EH (cell line): ENCODE measurements around the gene PTPN2.
"Not testable (repeated sequence)": the region's sequence is repeated elsewhere in the genome, so short reads cannot be mapped to it uniquely, and the experiment has no call there.

Source experiments
- DNase-seq: peaks from one replicate; pipeline ENCODE4 v3.0.0-alpha.2; 2015; ENCODE audit warnings: low read depth

Gene PTPN2

GRCh38 chr18:12825230-12825629 lies 58.8 kb downstream of the PTPN2 start:
- no peak for DNase-seq

GRCh38 chr18:12823892-12824291 lies 60.1 kb downstream of the PTPN2 start:
- DNase-seq, result no peak

DNA sequence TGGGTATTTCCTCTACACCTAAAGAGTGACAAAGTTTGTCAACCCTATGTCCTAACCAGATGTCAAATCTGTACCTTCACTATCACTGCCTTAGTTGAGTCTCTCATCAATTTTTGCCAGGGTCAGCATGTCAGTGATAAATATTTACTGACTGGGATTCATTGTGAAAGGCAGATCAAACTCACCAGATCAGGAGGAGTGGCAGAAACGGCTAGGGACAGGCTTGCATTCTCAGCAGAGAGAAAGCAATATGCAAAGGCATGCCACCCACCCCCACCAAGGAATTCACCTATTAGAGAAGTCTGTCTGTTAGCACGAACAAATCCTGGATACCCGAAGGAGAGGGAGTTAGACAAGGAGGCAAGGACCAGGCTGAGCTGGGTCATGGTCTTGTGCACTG lies 62.6 kb downstream of the PTPN2 start:
- no peak for DNase-seq

GRCh38 chr18:12820506-12820905 lies 63.5 kb downstream of the PTPN2 start:
- DNase-seq, result no peak

DNA sequence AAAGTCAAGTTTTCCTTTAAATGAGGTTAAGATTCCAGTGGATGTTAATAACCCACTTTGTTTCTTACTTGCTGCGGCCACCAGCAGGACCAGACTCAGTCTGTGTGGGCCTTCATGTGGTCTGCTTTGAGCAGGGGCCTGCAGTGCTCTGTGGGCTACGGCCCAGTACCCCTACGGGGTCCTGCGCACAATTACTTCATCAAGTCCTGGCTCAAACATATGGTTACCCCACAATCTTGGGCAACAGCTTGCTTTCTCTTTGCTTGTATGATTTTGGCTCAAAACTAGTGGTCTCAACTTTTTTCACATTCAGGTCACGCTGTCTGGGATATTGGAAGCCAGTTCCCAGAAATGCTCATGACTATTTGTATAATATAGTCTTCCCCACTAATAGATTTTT lies 64.2 kb downstream of the PTPN2 start:
- DNase-seq, result no peak

- DNase-seq, result no peak
Observed at GRCh38 chr18:12819322-12819721, 64.7 kb downstream of the PTPN2 start.

- no peak for DNase-seq
Observed at GRCh38 chr18:12818243-12818642, 65.8 kb downstream of the PTPN2 start.

DNA sequence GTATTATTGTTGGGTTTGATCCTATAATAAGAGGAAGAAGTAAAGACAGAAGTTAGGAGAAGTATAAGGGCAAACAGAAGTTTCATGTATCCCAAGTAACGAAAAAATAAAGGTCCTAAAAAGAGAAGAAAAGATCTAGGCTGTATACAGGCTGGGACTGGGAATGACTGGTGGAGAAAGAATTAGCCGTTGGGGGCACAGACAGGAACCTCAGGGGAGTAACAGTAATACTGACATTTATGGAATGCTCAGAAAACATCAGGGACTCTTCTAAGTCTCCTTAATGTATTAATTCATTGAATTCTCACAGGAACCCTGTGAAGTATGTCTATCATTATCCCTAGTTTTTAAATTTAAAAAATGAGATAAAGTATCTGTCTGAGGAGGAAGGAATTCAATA lies 67.6 kb downstream of the PTPN2 start:
- no peak for DNase-seq

GRCh38 chr18:12811191-12811950 lies 72.7 kb downstream of the PTPN2 start:
- DNase-seq, result no peak

GRCh38 chr18:12803069-12803936 lies 80.7 kb downstream of the PTPN2 start:
- DNase-seq, result no peak

GRCh38 chr18:12802538-12802937 lies 81.5 kb downstream of the PTPN2 start:
- no peak for DNase-seq

GRCh38 chr18:12796448-12796847 lies 87.6 kb downstream of the PTPN2 start:
- DNase-seq, result no peak

- no peak for DNase-seq
Observed at GRCh38 chr18:12791610-12792009, 92.4 kb downstream of the PTPN2 start.

DNA sequence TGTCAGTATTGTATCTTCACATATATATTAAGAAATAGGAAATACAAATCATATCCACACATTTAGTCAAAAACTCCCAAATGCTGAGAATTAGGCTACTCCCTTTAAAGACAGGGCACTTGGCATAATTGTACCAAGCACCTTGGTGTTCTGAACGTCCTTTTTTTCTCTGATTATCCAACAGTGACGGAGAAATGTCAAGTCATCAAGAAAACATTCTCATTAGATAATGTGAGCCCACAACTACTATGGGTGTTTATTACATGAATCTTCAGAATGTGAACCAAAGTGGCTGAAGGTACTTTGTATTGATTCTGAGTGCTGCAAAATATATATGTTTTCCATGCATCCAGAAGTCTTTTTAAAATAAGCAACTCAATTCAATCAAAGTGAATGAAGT lies 97.4 kb downstream of the PTPN2 start:
- no peak for DNase-seq

- DNase-seq, result no peak
Observed at GRCh38 chr18:12783524-12783923, 100.5 kb downstream of the PTPN2 start.

GRCh38 chr18:12782521-12782920 lies 101.5 kb downstream of the PTPN2 start:
- DNase-seq, result no peak

GRCh38 chr18:12779456-12779855 lies 104.6 kb downstream of the PTPN2 start:
- no peak for DNase-seq

DNA sequence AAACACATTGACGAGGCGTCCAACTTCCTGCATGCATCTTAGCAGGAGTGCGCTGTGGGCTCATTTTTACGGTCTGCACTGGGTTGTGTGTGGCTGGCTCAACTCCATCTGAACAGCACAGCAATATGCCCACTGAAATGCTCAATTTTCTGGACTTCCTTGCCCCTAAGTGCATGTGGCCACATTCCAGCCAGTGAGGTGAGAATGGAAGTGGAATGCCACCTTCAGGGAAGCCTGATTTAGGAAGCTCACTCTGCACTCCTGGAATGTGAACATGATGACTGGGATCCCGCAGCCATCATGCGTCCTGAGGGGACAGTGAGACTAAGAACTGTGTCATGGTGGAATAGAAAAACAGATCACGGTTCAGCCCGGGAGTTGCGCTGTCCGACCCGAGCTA lies 105.0 kb downstream of the PTPN2 start:
- no peak for DNase-seq

DNA sequence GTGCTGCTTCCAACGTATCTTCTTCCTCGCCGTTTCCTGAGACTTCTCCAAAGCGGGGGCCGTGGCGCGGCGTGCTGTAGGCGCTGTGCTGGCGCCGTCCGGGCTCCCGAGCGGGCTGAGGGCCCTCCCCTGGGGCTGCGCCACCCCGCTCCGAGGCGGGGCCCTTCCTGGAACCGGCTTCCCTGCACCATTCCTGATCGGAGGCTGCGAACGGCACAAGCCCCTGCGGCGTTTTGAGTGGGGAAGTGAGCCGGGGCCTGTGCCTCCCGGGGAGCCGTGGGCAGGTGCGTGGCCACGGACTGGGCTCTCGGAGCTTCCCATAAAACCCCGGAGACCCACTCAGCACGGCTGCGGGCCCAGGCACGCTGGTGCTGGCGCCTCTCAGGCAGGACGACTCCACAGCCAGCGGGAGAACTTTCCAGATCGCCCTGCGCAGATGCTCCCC lies 106.5 kb downstream of the PTPN2 start:
- DNase-seq, result no peak

DNA sequence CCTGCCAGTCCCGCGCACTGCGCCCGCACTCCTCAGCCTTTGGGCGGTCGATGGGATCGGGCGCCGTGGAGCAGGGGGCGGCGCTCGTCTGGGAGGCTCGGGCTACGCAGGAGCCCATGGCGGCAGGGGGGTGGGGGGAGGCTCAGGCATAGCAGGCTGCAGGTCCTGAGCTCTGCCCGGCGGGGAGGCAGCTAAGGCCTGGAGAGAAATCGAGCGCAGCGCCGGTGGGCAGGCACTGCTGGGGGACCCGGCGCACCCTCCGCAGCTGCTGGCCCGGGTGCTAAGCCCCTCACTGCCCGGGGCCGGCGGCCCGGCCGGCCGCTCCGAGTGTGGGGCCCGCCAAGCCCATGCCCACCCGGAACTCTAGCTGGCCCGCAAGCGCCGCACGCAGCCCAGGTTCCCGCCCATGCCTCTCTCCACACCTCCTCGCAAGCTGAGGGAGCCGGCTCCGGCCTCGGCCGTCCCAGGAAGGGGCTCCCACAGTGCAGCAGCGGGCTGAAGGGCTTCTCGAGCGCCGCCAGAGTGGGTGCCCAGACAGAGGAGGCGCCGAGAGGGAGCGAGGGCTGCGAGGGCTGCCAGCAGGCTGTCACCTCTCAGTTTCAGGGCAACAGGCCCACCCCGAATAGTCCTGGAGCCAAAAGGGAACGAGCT lies 107.1 kb downstream of the PTPN2 start:
- DNase-seq, result no peak

DNA sequence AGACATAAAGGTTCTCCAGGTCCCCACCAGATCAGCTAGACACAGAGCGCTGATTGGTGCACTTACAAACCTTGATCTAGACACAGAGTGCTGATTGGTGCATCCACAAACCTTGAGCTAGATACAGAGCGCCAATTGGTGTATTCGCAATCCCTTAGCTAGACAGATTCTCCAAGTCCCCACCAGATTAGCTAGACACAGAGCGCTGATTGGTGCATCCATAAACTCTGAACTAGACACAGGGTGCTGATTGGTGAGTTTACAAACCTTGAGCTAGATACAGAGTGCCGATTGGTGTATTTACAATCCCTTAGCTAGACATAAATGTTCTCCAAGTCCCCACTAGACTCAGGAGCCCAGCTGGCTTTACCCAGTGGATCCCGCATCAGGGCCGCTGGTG lies 107.6 kb downstream of the PTPN2 start:
- not testable (repeated sequence) for DNase-seq

GRCh38 chr18:12774982-12775381 lies 109.1 kb downstream of the PTPN2 start:
- DNase-seq, result no peak

DNA sequence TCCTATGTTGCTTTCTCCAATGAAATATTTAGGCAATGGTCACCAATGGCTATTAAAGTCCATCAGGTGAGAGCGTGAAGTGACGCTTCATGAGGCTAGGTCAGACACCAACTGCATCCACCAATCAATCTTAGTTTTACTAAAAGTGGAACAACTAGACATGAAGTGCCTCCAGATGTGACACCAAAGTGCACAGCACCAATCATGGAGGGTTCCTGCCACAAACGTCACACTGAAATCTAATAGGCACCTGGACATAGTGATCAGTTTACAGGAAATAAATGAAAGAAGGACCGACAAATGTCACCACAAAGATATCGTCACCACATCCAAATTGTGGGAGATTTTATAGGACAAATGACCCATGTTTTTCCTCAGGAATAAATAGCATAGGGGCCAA lies 110.7 kb downstream of the PTPN2 start:
- no peak for DNase-seq
